GM19099 (cell line): ENCODE data around the gene KCNA2.

Source experiments
- POLR2A ChIP-seq: IDR thresholded peaks from 3 replicates; pipeline ENCODE4 v1.6.1; 2011; ENCODE audit warnings: low read depth; ENCODE audit not compliant: insufficient read length; ENCODE audit errors: extremely low read depth

Gene KCNA2

GRCh38 chr1:110616587-110616986 lies 10.4 kb upstream of the KCNA2 start:
- TF ChIP-seq POLR2A = no peak

- no peak for TF ChIP-seq POLR2A
Observed at GRCh38 chr1:110615548-110616130, 9.5 kb upstream of the KCNA2 start.

GRCh38 chr1:110612060-110612745 lies 6.0 kb upstream of the KCNA2 start:
- no peak for TF ChIP-seq POLR2A

GRCh38 chr1:110610696-110611286 lies 4.6 kb upstream of the KCNA2 start:
- no peak for TF ChIP-seq POLR2A

- TF ChIP-seq POLR2A = no peak
Observed at GRCh38 chr1:110610084-110610483, 3.9 kb upstream of the KCNA2 start.

- TF ChIP-seq POLR2A = no peak
Observed at GRCh38 chr1:110608247-110608646, 2.1 kb upstream of the KCNA2 start.

GRCh38 chr1:110607536-110608230 lies 1.5 kb upstream of the KCNA2 start:
- TF ChIP-seq POLR2A = no peak

- no peak for TF ChIP-seq POLR2A
Observed at GRCh38 chr1:110606657-110607535, 738 bp upstream of the KCNA2 start.

- TF ChIP-seq POLR2A = no peak
Observed at GRCh38 chr1:110605446-110605845, 712 bp downstream of the KCNA2 start.

- no peak for TF ChIP-seq POLR2A
Observed at GRCh38 chr1:110604586-110605148, 1.5 kb downstream of the KCNA2 start.

GRCh38 chr1:110603058-110603457 lies 3.1 kb downstream of the KCNA2 start:
- no peak for TF ChIP-seq POLR2A

- no peak for TF ChIP-seq POLR2A
Observed at GRCh38 chr1:110602466-110602865, 3.7 kb downstream of the KCNA2 start.

- TF ChIP-seq POLR2A = no peak
Observed at GRCh38 chr1:110601332-110601731, 4.8 kb downstream of the KCNA2 start.

GRCh38 chr1:110600716-110601115 lies 5.4 kb downstream of the KCNA2 start:
- no peak for TF ChIP-seq POLR2A

GRCh38 chr1:110597966-110598365 lies 8.2 kb downstream of the KCNA2 start:
- TF ChIP-seq POLR2A = no peak

- no peak for TF ChIP-seq POLR2A
Observed at GRCh38 chr1:110596312-110596711, 9.8 kb downstream of the KCNA2 start.
